HepG2 (cell line): ENCODE results near the gene MAP2K5. TPM values are rescaled to one million over a fixed set of nuclear protein-coding genes. Genes with fewer than 3 reads are reported as not detected.

Source experiments
- ATAC-seq: fragments of 200-7000 bp; cut with Tn5 transposase; 3 replicates; pipeline ENCODE4 v1.9.1; 2020; ENCODE audit warnings: mild to moderate bottlenecking, moderate library complexity
- BruUV-seq: library from RNA; stranded (reverse); fragments of 400-500 nt; replicated peaks from 2 replicates; lab custom pipeline; 2021; lab: Mats Ljungman, UMichigan
- CTCF ChIA-PET: fragments of 300-600 bp; formaldehyde crosslinking; extraction: SDS; loops from one replicate; lab custom pipeline; 2021; ENCODE audit warnings: low total read pairs, inconsistent platforms, low intra/inter-chr PET ratio; lab: Yijun Ruan, JAX
- POLR2A ChIA-PET: fragments of 350-600 bp; sonication (Branson Sonifier 250); formaldehyde crosslinking; loops from one replicate; lab custom pipeline; 2020; ENCODE audit warnings: antibody characterized with exemption, inconsistent platforms; lab: Yijun Ruan, JAX
- DNase-seq: peaks from one replicate; pipeline ENCODE4 v3.0.0-alpha.2; 2015; ENCODE audit warnings: low spot score
- FAIRE-seq: peaks from 3 replicates; lab custom pipeline; 2011; peaks lifted over from hg19 to GRCh38; lab: Jason Lieb, UNC
- H2AFZ ChIP-seq: one replicate; pipeline ENCODE4 v1.6.1; 2011; ENCODE audit warnings: low read length, inconsistent platforms
- H3K27ac ChIP-seq: fragments of 300-600 bp; 3 replicates; pipeline ENCODE4 v1.8.0; 2011; ENCODE audit warnings: mixed run types, mild to moderate bottlenecking, mixed read lengths, low read length, inconsistent platforms; ENCODE audit not compliant: insufficient read depth; ENCODE audit errors: extremely low read length
- H3K27me3 ChIP-seq, 2 experiments: fragments of 200-600 bp in 1 of 2; 2 replicates in 1 of 2; 3 replicates in 1 of 2; pipeline versions ENCODE4 v1.6.0 to v1.8.0; 2011; ENCODE audit warnings: low read length in 2 of 2, mild to moderate bottlenecking in 2 of 2, moderate library complexity in 2 of 2, inconsistent platforms in 1 of 2; ENCODE audit not compliant: insufficient read depth in 2 of 2, control insufficient read depth in 1 of 2
- H3K36me3 ChIP-seq, 2 experiments: fragments of 200-600 bp in 1 of 2; replicated peaks in 1 of 2; 2 replicates in 1 of 2; 3 replicates in 1 of 2; pipeline versions ENCODE4 v1.5.1 to v1.8.0; 2011; ENCODE audit warnings: low read length in 2 of 2, inconsistent platforms in 1 of 2; ENCODE audit not compliant: insufficient read depth in 2 of 2, control insufficient read depth in 1 of 2
- H3K4me1 ChIP-seq: 2 replicates; pipeline ENCODE4 v1.5.1; 2012; ENCODE audit warnings: low read length, inconsistent platforms; ENCODE audit not compliant: insufficient read depth
- H3K4me2 ChIP-seq: 2 replicates; pipeline ENCODE4 v1.6.0; 2011; ENCODE audit warnings: low read depth, low read length, inconsistent platforms
- H3K4me3 ChIP-seq, 3 experiments: fragments of 200-600 bp in 1 of 3; sonication (generic), shearing (Covaris generic) in 1 of 3; replicated peaks in 1 of 3; 2 replicates each; pipeline ENCODE4 v1.5.1; 2011 to 2016; ENCODE audit warnings: low read length in 3 of 3, inconsistent platforms in 2 of 3, low read depth in 2 of 3, mild to moderate bottlenecking in 2 of 3, control low read depth in 1 of 3, mixed read lengths in 1 of 3; ENCODE audit not compliant: insufficient read depth in 1 of 3
- H3K79me2 ChIP-seq: one replicate; pipeline ENCODE4 v1.6.1; 2011; ENCODE audit warnings: low read length, inconsistent platforms; ENCODE audit not compliant: insufficient read depth
- H3K9ac ChIP-seq: 2 replicates; pipeline ENCODE4 v1.6.0; 2011; ENCODE audit warnings: mild to moderate bottlenecking, low read depth, low read length, inconsistent platforms; ENCODE audit not compliant: insufficient read depth
- H3K9me3 ChIP-seq: 2 replicates; pipeline ENCODE4 v1.5.1; 2012; ENCODE audit warnings: mild to moderate bottlenecking, low read length
- H4K20me1 ChIP-seq: 2 replicates; pipeline ENCODE4 v1.6.0; 2011; ENCODE audit warnings: inconsistent platforms, mild to moderate bottlenecking, low read length, moderate library complexity; ENCODE audit not compliant: insufficient read depth
- MTA1 ChIP-seq: sonication (generic); formaldehyde crosslinking; IDR thresholded peaks from 2 replicates; pipeline ENCODE4 v1.4.0; 2020; ENCODE audit warnings: missing genetic modification reagents, mild to moderate bottlenecking, borderline replicate concordance
- MXD4 ChIP-seq: IDR thresholded peaks from 2 replicates; pipeline ENCODE4 v1.6.1; 2016; ENCODE audit warnings: mild to moderate bottlenecking, missing biosample characterization, missing genetic modification reagents
- NKX3-1 ChIP-seq: sonication (generic); formaldehyde crosslinking; IDR thresholded peaks from 2 replicates; pipeline ENCODE4 v1.5.0; 2020; ENCODE audit warnings: missing genetic modification reagents
- PLRG1 ChIP-seq: fragments of 450-650 bp; conservative IDR thresholded peaks from 2 replicates; pipeline ENCODE4 v1.6.1; 2016
- THAP8 ChIP-seq: sonication (generic); formaldehyde crosslinking; IDR thresholded peaks from 2 replicates; pipeline ENCODE4 v1.5.1; 2020; ENCODE audit warnings: missing genetic modification reagents, mild to moderate bottlenecking, borderline replicate concordance
- TSC22D2 ChIP-seq: sonication (generic); formaldehyde crosslinking; IDR thresholded peaks from 2 replicates; pipeline ENCODE4 v1.5.1; 2020; ENCODE audit warnings: missing genetic modification reagents, mild to moderate bottlenecking, borderline replicate concordance
- ZNF441 ChIP-seq: sonication (generic); formaldehyde crosslinking; IDR thresholded peaks from 2 replicates; pipeline ENCODE4 v1.7.0; 2021; ENCODE audit warnings: missing genetic modification reagents, borderline replicate concordance
- ZNF639 ChIP-seq: conservative IDR thresholded peaks from 2 replicates; pipeline ENCODE4 v1.6.1; 2018; ENCODE audit warnings: missing genetic modification reagents
- ZNF850 ChIP-seq: sonication (generic); formaldehyde crosslinking; conservative IDR thresholded peaks from 2 replicates; pipeline ENCODE4 v1.9.0; 2021; ENCODE audit warnings: mild to moderate bottlenecking, missing genetic modification reagents
- ZSCAN20 ChIP-seq: sonication (generic); formaldehyde crosslinking; IDR thresholded peaks from 2 replicates; pipeline ENCODE4 v1.4.0; 2020; ENCODE audit warnings: missing genetic modification reagents, mild to moderate bottlenecking, borderline replicate concordance
- WGBS: methylation state at CpG from one replicate; pipeline ENCODE4 v1.1.6; 2017; ENCODE audit warnings: low lambda C conversion rate; 5-methylcytosine and 5-hydroxymethylcytosine counted together
- in situ Hi-C: cut with HindIII; loops from 2 replicates; pipeline ENCODE4 v1.10.0; 2017; ENCODE audit warnings: low pct_unique_long_range_greater_than_20kb; ENCODE audit not compliant: extremely low pct_ligation_motif_present
- intact Hi-C: fragments of 100-400 bp; cut with micrococcal nuclease; formaldehyde crosslinking; loops from one replicate; pipeline ENCODE4 v1.10.0; 2022; ENCODE audit not compliant: unreplicated experiment
- polyA plus RNA-seq, 8 experiments: library from polyadenylated mRNA; depleted of rRNA in 3 of 8; stranded (reverse) in 7 of 8; unstranded in 1 of 8; fragments of >200 nt; fragmentation: Illumina TruSeq in 4 of 8; extraction: Trizol in 4 of 8; gene quantifications; 2 replicates each; pipeline versions ENCODE4 v1.2.1 to v1.2.3, GENCODE V29; 2011 to 2016; ENCODE audit warnings: low read depth in 4 of 8, missing spikeins in 1 of 8, mixed read lengths in 1 of 8; ENCODE audit not compliant: insufficient read depth in 1 of 8
- total RNA-seq, 5 experiments: library from RNA; depleted of rRNA; stranded (reverse); fragments of >200 nt; fragmentation: Illumina TruSeq; extraction: Trizol; gene quantifications; 2 replicates each; pipeline ENCODE4 v1.2.3, GENCODE V29; 2016; ENCODE audit warnings: low read depth in 1 of 5
- TF ChIP-seq, protein P1 (sequence below): sonication (generic); formaldehyde crosslinking; IDR thresholded peaks from 2 replicates; pipeline ENCODE4 v1.8.0; 2022; ENCODE audit warnings: missing genetic modification reagents, low read depth, mild to moderate bottlenecking, borderline replicate concordance
- TF ChIP-seq, protein P2 (sequence below): IDR thresholded peaks from 2 replicates; pipeline ENCODE4 v1.6.1; 2012; ENCODE audit warnings: inconsistent platforms

MAP2K5 gene
- total and polyA plus RNA-seq, 2 of the 13 experiments (the other 11 are each of a cell fraction or from before 2014, with no cell fraction given): 4.0 to 4.3 TPM

- WGBS: 43% methylated on average over 2 of the region's 2 CpGs
- in situ Hi-C loops: no loop called here
- DNase-seq (no peak), FAIRE-seq (no peak), ATAC-seq (no peak)
- Histone ChIP-seq H3K4me3 (no peak overlapping the region), H3K36me3 (no peaks in the 10 kb centered on the region), H3K27me3 (no peaks in the 10 kb centered on the region), H4K20me1 (no peaks in the 10 kb centered on the region), H3K4me1 (no peaks in the 10 kb centered on the region), H3K9ac (no peak overlapping the region), H2AFZ (no peak overlapping the region), H3K4me2 (no peak overlapping the region), H3K27ac (no peak overlapping the region), H3K9me3 (no peaks in the 10 kb centered on the region), H3K79me2 (no peaks in the 10 kb centered on the region)
- ChIA-PET CTCF (no interaction called here), POLR2A (interaction anchor here (0.6 kb wide), 1 partner anchor 493 kb away, joined by 5 read pairs; no protein-coding TSS in a partner anchor)
- intact Hi-C loops: no loop called here
- TF ChIP-seq MTA1: no peak
- no peak for TF ChIP-seq ZSCAN20 (CRISPR knock-in tag)
- no peak for TF ChIP-seq THAP8 (CRISPR knock-in tag)
- no peak for TF ChIP-seq NKX3-1 (CRISPR knock-in tag)
- no peak for TF ChIP-seq ZNF850 (CRISPR knock-in tag)
- no peak for TF ChIP-seq ZNF441 (CRISPR knock-in tag)
- no peak for TF ChIP-seq ZNF639 (CRISPR knock-in tag)
- TF ChIP-seq, protein P1, sequence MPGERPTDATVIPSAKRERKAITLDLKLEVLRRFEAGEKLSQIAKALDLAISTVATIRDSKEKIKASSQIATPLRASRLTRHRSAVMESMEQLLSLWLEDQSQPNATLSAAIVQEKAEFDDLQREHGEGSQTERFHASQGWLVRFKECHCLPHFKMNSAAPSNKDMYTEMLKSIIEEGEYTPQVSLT: no peak
- no peak for TF ChIP-seq PLRG1
- TF ChIP-seq MXD4 (CRISPR knock-in tag): no peak
- TF ChIP-seq TSC22D2 (CRISPR knock-in tag): no peak
- TF ChIP-seq, protein P2, sequence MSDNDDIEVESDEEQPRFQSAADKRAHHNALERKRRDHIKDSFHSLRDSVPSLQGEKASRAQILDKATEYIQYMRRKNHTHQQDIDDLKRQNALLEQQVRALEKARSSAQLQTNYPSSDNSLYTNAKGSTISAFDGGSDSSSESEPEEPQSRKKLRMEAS: no peak
- no TSS peak for BruUV-seq
These were observed 188.7 kb downstream of the MAP2K5 start for GRCh38 chr15:67731112-67731721.
